Activated CD8-positive, alpha-beta memory T cell treated with anti-CD3 and anti-CD28 coated beads, Interleukin-2, amount 10 ng/mL, durations not matched to agents 7 days and 5 days (primary cell): Measurements from ENCODE around the gene HSPB9. TPM values are rescaled to one million over a fixed set of nuclear protein-coding genes. Genes with fewer than 3 reads are reported as not detected.

ENCODE experiments used
- ATAC-seq: fragments of 150-1000 bp; cut with Tn5 transposase; one replicate; pipeline ENCODE4 v1.10.0; 2021; ENCODE audit warnings: moderate library complexity
- CTCF ChIA-PET: fragments of 350-600 bp; sonication (Branson Sonifier 250); formaldehyde crosslinking; loops from one replicate; lab custom pipeline; 2021; ENCODE audit warnings: antibody characterized with exemption; lab: Charles Lee
- DNase-seq: peaks from one replicate; pipeline ENCODE4 v3.0.0-alpha.2; 2020
- H3K27ac Mint-ChIP-seq: one replicate; pipeline ENCODE4 v1.8.0; 2021; ENCODE audit warnings: mild to moderate bottlenecking, mixed read lengths
- H3K27me3 Mint-ChIP-seq: one replicate; pipeline ENCODE4 v1.8.0; 2021; ENCODE audit warnings: mixed read lengths
- H3K36me3 Mint-ChIP-seq: one replicate; pipeline ENCODE4 v1.8.0; 2021; ENCODE audit warnings: mild to moderate bottlenecking, mixed read lengths
- H3K4me1 Mint-ChIP-seq: one replicate; pipeline ENCODE4 v1.8.0; 2021; ENCODE audit warnings: mixed read lengths
- H3K4me3 Mint-ChIP-seq: one replicate; pipeline ENCODE4 v1.8.0; 2021; ENCODE audit warnings: mild to moderate bottlenecking, moderate library complexity, mixed read lengths
- H3K9me3 Mint-ChIP-seq: one replicate; pipeline ENCODE4 v1.8.0; 2022; ENCODE audit warnings: low read depth, mixed read lengths
- total RNA-seq, 2 experiments: library from RNA; stranded (reverse); gene quantifications; one replicate each; pipeline ENCODE4 v1.2.3, GENCODE V29; 2021

The HSPB9 gene
- total RNA-seq, 2 experiments from 2014 or later: 0.58 TPM; not detected in 1

DNA sequence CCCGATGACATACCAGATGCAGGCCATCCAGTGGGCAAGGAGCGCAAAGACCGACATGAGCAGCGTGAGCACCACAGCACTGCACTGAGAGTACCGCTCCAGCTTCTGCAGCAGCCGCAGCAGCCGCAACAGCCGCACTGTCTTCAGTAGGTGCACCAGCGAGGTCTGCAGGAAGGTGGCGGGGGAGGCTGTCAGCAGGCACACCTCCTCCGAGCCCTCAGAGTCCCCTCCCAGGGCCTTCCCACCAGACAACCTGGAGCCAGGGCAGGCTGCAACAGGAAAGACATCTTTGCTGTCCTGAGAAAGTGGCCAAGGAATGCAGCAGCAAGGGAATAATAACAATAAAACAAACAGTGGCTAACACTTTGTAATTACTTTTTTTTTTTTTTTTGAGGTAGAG lies 49.2 kb downstream of the HSPB9 start:
- CTCF ChIA-PET: interaction anchor here (1.2 kb wide), 1 partner anchor 10 kb away, joined by 4 read pairs; no protein-coding TSS in a partner anchor
- Mint-ChIP-seq H3K4me3 (no peak overlapping the region), H3K36me3 (no peaks in the 10 kb centered on the region), H3K27me3 (no peaks in the 10 kb centered on the region), H3K4me1 (no peaks in the 10 kb centered on the region), H3K27ac (no peak overlapping the region), H3K9me3 (no peaks in the 10 kb centered on the region)
- DNase-seq: no peak
- no peak for ATAC-seq

Other genes with a start within 250 kb of the HSPB9 start
- 100 to 1,000 TPM; 186 to 220 TPM for gene ACLY, start 203.9 kb upstream of the HSPB9 start, total RNA-seq
- 1 to 10 TPM in 1 of 2 experiments, under 1 TPM in 1; 0.49 to 1.1 TPM for gene ODAD4, start 192.2 kb upstream of the HSPB9 start, total RNA-seq
- 100 to 1,000 TPM in 1 of 2 experiments, 10 to 100 TPM in 1; 98.1 to 112 TPM for gene CNP, start 156.0 kb upstream of the HSPB9 start, total RNA-seq
- 10 to 100 TPM; 89.1 to 97.0 TPM for gene DNAJC7, start 105.4 kb upstream of the HSPB9 start, total RNA-seq
- 10 to 100 TPM; 21.0 to 23.7 TPM for gene NKIRAS2, start 102.7 kb upstream of the HSPB9 start, total RNA-seq
- under 1 TPM; 0.14 to 0.23 TPM for gene C17orf113, start 72.2 kb upstream of the HSPB9 start, total RNA-seq
- gene ZNF385C, start 24.3 kb upstream of the HSPB9 start, total RNA-seq: under 1 TPM; 0.12 to 0.18 TPM
- 100 to 1,000 TPM in 1 of 2 experiments, 10 to 100 TPM in 1; 65.8 to 105 TPM for gene DHX58, start 10.1 kb upstream of the HSPB9 start, total RNA-seq
- gene KAT2A, start 1.4 kb upstream of the HSPB9 start, total RNA-seq: 10 to 100 TPM; 49.0 to 58.2 TPM
- 10 to 100 TPM; 86.9 to 99.4 TPM for gene RAB5C, start 32.2 kb downstream of the HSPB9 start, total RNA-seq
- under 1 TPM; 0.09 to 0.56 TPM for gene KCNH4, start 58.3 kb downstream of the HSPB9 start, total RNA-seq
- not detected for gene HCRT, start 62.6 kb downstream of the HSPB9 start, total RNA-seq
- 10 to 100 TPM; 17.0 to 18.0 TPM for gene GHDC, start 71.7 kb downstream of the HSPB9 start, total RNA-seq
- gene STAT5B, start 153.6 kb downstream of the HSPB9 start, total RNA-seq: 100 to 1,000 TPM; 112 to 116 TPM
- gene STAT5A, start 165.7 kb downstream of the HSPB9 start, total RNA-seq: 100 to 1,000 TPM; 118 to 127 TPM